Measurements from ENCODE around the gene SRSF7.
"Not testable (repeated sequence)": the region's sequence is repeated elsewhere in the genome, so short reads cannot be mapped to it uniquely, and the experiment has no call there.

GRCh38 chr2:38792321-38792720, 41.2 kb upstream of the SRSF7 start:
- not testable (repeated sequence) for TF ChIP-seq CTCF (IDR thresholded peaks at IDR 0.05); EZH2 (IDR thresholded peaks at IDR 0.05; ENCODE audit: borderline replicate concordance, insufficient read depth, low read depth, low read length, poor library complexity, severe bottlenecking)
